Central memory CD8-positive, alpha-beta T cell (primary cell): ENCODE results near the gene MAP3K13.
"Not testable (repeated sequence)": the region's sequence is repeated elsewhere in the genome, so short reads cannot be mapped to it uniquely, and the experiment has no call there.

ENCODE experiments used
- ATAC-seq: fragments of 150-1000 bp; cut with Tn5 transposase; replicated peaks from 2 replicates; pipeline ENCODE4 v1.10.0; 2022; ENCODE audit warnings: mild to moderate bottlenecking, moderate FRiP score, moderate number of reproducible peaks; ENCODE audit not compliant: poor library complexity, severe bottlenecking; ENCODE audit errors: extremely low read depth
- DNase-seq, 2 donors: peaks; one replicate each; pipeline ENCODE4 v3.0.0; 2021; ENCODE audit warnings: low spot score in 2 of 2
- H3K27ac Mint-ChIP-seq: one replicate; pipeline ENCODE4 v1.8.0; 2022; ENCODE audit warnings: low read depth, mild to moderate bottlenecking, moderate library complexity, mixed read lengths
- H3K27me3 Mint-ChIP-seq: one replicate; pipeline ENCODE4 v1.8.0; 2022; ENCODE audit warnings: mixed read lengths
- H3K36me3 Mint-ChIP-seq: one replicate; pipeline ENCODE4 v1.8.0; 2022; ENCODE audit warnings: mild to moderate bottlenecking, moderate library complexity, mixed read lengths; ENCODE audit not compliant: insufficient read depth
- H3K4me1 Mint-ChIP-seq: one replicate; pipeline ENCODE4 v1.8.0; 2022; ENCODE audit warnings: mixed read lengths
- H3K4me3 Mint-ChIP-seq: one replicate; pipeline ENCODE4 v1.8.0; 2022; ENCODE audit warnings: mild to moderate bottlenecking, moderate library complexity, mixed read lengths
- H3K9me3 Mint-ChIP-seq: one replicate; pipeline ENCODE4 v1.8.0; 2022; ENCODE audit warnings: mixed read lengths

MAP3K13 gene

DNA sequence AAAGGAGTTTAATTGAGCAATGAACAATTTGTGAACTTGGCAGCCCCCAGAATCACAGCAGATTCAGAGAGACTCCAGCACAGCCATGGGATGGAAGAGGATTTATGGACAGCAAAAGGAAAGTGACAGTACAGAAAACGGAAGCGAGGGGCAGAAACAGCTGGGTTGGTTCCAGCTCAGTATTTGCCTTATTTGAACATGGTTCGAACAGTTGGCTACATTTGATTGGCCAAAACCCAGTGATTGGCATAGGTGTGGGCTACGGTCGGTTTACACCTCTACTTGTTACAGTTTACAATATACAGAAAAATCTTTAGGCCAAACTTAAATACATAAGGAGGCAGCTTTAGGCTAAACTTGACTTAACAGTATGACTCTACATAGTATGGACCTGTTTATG is 9.7 kb upstream of the MAP3K13 start:
- Mint-ChIP-seq H3K4me1 (no peaks in the 10 kb centered on the region), H3K36me3 (no peaks in the 10 kb centered on the region), H3K4me3 (no peak overlapping the region), H3K9me3 (no peaks in the 10 kb centered on the region), H3K27ac (no peak overlapping the region), H3K27me3 (peaks cover 25% of the 10 kb centered on the region)
- DNase-seq: no peak
- ATAC-seq: no peak

DNA sequence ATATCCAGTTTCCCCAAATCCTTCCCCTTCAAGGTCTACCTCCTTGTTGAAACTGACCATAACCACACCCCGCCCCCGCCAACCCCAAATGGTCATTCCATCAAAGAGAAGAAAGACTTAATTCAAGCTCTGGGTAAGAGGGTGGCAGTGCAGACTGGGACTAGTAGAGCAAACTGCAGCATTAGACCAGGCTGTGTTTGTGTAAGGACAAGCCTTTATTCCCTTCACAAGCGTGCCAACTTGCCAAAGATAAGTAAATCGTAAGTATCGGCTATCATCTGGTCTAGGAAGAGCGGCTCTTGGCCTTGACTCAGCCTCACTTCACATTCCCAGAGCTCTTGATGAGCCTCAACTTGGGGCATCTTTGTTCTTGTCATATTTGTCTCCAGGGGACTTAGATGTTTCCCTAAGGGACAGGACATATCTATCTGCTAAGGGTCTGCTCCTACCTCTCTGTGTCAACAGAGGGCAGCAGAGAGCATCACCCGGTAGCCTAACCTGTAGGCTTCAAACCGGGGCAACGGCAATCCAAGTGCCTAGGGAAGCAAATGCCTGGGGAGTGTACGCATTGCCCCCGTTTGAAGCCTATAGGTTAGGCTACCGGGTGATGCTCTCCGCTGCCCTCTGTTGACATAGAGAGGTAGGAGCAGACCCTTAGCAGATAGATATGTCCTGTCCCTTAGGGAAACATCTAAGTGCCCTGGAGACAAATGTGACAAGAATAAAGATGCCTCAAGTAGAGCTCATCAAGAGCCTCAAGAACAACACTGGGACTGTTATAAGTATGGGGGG is 8.9 kb upstream of the MAP3K13 start:
- no peak overlapping the region for H3K4me3 Mint-ChIP-seq
- H3K9me3 Mint-ChIP-seq: no peaks in the 10 kb centered on the region
- H3K36me3 Mint-ChIP-seq: no peaks in the 10 kb centered on the region
- peaks cover 31% of the 10 kb centered on the region for H3K27me3 Mint-ChIP-seq
- no peak overlapping the region for H3K27ac Mint-ChIP-seq
- no peaks in the 10 kb centered on the region for H3K4me1 Mint-ChIP-seq
- peak; percentile 93 for ATAC-seq
- DNase-seq: peak; percentile 30 to 52

DNA sequence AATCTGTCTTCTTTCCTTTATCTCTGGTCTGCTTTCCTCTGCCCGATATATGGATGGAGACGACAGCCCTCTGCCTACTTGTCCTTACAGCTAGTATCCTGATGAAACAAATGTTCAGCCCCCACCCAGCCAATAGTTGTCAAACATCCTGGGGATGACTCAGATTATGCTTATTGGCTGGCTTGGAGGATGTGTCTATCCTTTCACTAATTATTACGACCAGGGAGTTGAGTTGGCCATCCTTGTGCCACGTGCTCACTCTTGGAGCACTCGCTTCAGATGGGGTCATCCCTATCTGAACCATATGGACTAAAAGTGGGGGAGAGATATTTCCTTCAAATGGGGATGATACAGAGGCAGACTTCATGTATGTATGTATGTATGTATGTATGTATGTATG is 6.4 kb upstream of the MAP3K13 start:
- H3K9me3 Mint-ChIP-seq: no peaks in the 10 kb centered on the region
- ATAC-seq (no peak), DNase-seq (no peak)
- H3K27me3 Mint-ChIP-seq: peaks cover 25% of the 10 kb centered on the region
- H3K36me3 Mint-ChIP-seq: peaks cover 2% of the 10 kb centered on the region
- H3K4me3 Mint-ChIP-seq: no peak overlapping the region
- H3K27ac Mint-ChIP-seq: no peak overlapping the region
- no peaks in the 10 kb centered on the region for H3K4me1 Mint-ChIP-seq

- ATAC-seq (no peak), DNase-seq (no peak)
- Mint-ChIP-seq H3K36me3 (peaks cover 4% of the 10 kb centered on the region), H3K4me3 (no peak overlapping the region), H3K9me3 (no peaks in the 10 kb centered on the region), H3K4me1 (peaks cover 15% of the 10 kb centered on the region), H3K27ac (no peak overlapping the region), H3K27me3 (peaks cover 62% of the 10 kb centered on the region)
These were observed 1.0 kb upstream of the MAP3K13 start for GRCh38 chr3:185361920-185362319.

GRCh38 chr3:185363662-185364203 is 797 bp downstream of the MAP3K13 start:
- Mint-ChIP-seq H3K27me3 (peaks cover 69% of the 10 kb centered on the region), H3K27ac (peak overlapping the region; percentile 35), H3K4me3 (peak overlapping the region; percentile 65), H3K4me1 (peaks cover 15% of the 10 kb centered on the region), H3K9me3 (no peaks in the 10 kb centered on the region), H3K36me3 (peaks cover 4% of the 10 kb centered on the region)
- no peak for DNase-seq
- peak; percentile 35 for ATAC-seq

DNA sequence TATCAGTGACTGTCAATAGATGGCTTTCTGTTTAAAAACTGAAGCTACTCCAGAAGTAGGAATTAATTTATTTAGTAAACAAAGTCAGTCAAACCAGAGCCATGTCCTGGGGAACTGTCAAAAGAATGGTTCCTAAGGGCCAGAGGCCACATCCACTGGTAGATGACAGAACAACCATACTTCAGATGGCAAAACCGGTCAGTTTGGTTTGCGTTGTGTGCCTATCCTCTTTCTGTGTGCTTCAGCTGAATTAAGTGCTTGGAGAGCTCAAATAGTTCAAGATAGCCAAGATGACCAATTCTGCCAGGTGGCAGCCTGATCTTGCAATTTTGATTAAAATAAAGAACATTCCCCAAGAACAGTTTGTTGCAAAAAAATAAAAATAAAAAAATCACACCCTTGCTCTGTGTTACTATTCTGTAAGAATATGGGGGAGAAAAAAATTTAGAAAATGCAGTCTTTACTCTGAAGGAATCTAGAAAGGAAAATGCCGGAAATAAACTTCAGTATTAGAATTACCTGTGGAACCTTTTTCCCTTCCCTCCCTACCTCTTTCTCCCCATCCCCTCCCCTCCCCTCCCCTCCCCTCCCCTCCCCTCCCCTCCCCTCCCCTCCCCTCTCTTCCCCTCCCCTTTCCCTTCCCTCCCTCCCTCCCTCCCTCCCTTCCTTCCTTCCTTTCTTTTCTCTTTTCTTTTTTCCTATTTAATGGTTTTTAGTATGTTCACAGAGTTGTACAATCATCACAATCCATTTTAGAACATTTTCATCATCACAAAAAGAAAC is 2.5 kb downstream of the MAP3K13 start:
- no peaks in the 10 kb centered on the region for H3K9me3 Mint-ChIP-seq
- H3K27me3 Mint-ChIP-seq: peaks cover 70% of the 10 kb centered on the region
- DNase-seq (no peak), ATAC-seq (no peak)
- peaks cover 2% of the 10 kb centered on the region for H3K36me3 Mint-ChIP-seq
- H3K4me1 Mint-ChIP-seq: peaks cover 15% of the 10 kb centered on the region
- no peak overlapping the region for H3K27ac Mint-ChIP-seq
- H3K4me3 Mint-ChIP-seq: no peak overlapping the region

- Mint-ChIP-seq H3K27ac (no peak overlapping the region), H3K36me3 (peaks cover 2% of the 10 kb centered on the region), H3K9me3 (no peaks in the 10 kb centered on the region), H3K27me3 (peaks cover 70% of the 10 kb centered on the region), H3K4me3 (no peak overlapping the region), H3K4me1 (peaks cover 15% of the 10 kb centered on the region)
- ATAC-seq: no peak
- DNase-seq: no peak
These were observed 3.1 kb downstream of the MAP3K13 start for GRCh38 chr3:185366074-185366335.

DNA sequence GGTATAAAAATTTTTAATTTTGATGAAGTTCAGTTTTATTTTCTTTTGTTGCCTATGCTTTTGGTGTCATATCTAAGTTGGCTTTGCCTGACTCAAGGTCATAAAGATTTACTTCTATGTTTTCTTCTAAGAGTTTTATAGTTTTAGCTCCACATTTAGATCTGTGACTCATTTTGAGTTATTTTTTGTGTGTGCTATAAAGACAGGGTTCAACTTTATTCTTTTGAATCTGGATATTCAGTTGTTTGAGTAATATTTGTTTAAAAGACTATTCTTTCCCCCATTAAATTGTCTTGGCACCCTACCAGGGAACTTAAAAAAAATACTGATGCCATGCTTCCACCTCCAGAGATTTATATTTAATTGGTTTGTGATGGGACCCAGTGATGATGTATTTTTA is 4.0 kb downstream of the MAP3K13 start:
- DNase-seq (no peak), ATAC-seq (no peak)
- Mint-ChIP-seq H3K36me3 (peaks cover 2% of the 10 kb centered on the region), H3K4me3 (no peak overlapping the region), H3K4me1 (peaks cover 15% of the 10 kb centered on the region), H3K9me3 (no peaks in the 10 kb centered on the region), H3K27ac (no peak overlapping the region), H3K27me3 (peaks cover 64% of the 10 kb centered on the region)

- H3K4me3 Mint-ChIP-seq, H3K27ac Mint-ChIP-seq, ATAC-seq, H3K36me3 Mint-ChIP-seq, DNase-seq, H3K4me1 Mint-ChIP-seq, H3K9me3 Mint-ChIP-seq: not testable (repeated sequence)
- peaks cover 37% of the 10 kb centered on the region for H3K27me3 Mint-ChIP-seq
These were observed 7.4 kb downstream of the MAP3K13 start for GRCh38 chr3:185370349-185370748.

DNA sequence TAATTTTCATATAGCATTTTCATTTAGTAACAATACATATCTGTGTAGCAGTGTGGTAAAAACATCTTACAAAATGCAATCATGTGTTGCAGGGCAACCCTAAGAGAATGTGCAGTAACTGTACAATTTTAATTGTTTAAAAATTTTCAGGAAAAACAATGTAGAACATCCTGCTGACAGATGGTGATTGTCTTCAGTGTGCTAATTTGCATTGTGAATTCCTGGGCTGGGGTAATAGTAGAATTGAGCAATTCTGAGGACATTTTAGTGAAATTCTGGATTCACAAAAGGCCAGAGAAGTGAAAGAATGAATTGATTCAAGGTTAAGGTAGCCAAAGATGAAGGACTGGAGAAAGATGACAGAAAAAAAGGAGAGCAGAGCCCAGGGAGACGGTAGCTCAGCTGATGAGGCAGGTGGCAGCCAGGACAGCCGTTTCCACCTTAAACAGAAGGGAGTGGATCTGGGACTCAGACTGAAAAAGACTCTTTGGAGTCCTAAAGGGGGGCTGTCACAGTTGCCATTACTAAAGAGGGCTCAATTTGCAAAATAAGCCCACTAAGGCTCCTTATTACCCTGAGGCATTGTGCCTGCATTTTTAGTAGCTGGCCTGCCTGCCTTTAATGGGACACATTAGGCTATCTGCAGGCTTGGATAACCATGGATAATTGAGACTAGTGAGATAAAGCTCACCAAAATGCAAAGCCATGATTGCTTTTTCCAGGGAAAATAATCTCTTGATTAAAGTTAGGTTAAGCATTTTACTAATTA is 8.6 kb downstream of the MAP3K13 start:
- DNase-seq (no peak), ATAC-seq (no peak)
- peaks cover 26% of the 10 kb centered on the region for H3K27me3 Mint-ChIP-seq
- no peaks in the 10 kb centered on the region for H3K4me1 Mint-ChIP-seq
- no peaks in the 10 kb centered on the region for H3K36me3 Mint-ChIP-seq
- no peaks in the 10 kb centered on the region for H3K9me3 Mint-ChIP-seq
- H3K27ac Mint-ChIP-seq: no peak overlapping the region
- H3K4me3 Mint-ChIP-seq: no peak overlapping the region

DNA sequence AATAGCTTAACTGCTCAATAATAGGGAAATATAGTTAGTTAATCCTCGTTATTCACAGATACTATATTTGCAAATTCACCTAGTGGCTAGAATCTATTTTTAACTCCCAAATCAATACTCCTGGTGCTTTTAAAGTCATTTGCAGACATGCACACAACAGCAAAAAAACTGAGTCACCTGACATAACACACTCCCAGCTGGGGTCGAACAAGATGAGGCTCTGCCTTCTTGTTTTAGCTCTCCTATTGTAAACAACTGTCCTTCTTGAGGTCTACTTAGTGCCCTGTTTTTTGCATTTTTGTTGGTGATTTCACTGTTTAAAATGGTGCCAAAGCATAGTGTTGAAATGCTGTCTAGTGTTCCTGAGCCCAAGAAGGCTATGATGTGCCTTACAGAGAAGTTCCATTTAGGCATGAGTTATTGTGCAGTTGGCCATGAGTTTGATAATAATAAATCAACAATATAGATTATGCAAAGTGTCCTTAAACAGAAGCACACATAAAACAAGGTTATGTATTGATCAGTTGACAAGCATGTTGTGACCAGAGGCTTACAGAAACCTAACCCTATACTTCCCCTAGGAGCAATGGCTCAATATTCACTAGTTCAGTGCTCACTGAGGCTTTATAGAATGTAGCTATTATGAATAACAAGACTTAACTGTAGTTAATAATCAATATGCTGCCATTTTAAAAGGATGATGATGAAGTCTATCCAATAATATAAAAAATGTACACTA is 18.6 kb downstream of the MAP3K13 start:
- Mint-ChIP-seq H3K9me3 (no peaks in the 10 kb centered on the region), H3K27ac (no peak overlapping the region), H3K4me1 (no peaks in the 10 kb centered on the region), H3K27me3 (peaks cover 26% of the 10 kb centered on the region), H3K36me3 (no peaks in the 10 kb centered on the region), H3K4me3 (no peak overlapping the region)
- DNase-seq (no peak), ATAC-seq (no peak)

DNA sequence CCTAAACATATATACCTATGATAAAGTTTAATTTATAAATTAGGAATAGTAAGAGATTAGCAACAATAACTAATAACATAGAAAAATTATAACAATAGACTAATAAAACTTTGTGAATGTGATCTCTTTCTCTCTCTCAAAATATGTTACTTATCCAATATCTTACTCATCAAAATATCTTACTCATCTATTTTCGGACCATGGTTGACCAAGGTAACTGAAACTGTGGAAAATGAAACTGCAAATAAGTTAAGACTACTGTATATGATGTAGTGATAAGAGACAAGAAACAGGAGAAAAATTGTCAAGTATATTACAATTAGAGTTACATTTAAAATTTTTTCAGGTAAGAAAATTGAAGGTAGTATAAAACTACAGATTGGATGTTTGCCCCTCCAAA is 19.2 kb downstream of the MAP3K13 start:
- Mint-ChIP-seq H3K4me3 (no peak overlapping the region), H3K27me3 (peaks cover 33% of the 10 kb centered on the region), H3K36me3 (no peaks in the 10 kb centered on the region), H3K27ac (no peak overlapping the region), H3K4me1 (no peaks in the 10 kb centered on the region), H3K9me3 (no peaks in the 10 kb centered on the region)
- DNase-seq (no peak), ATAC-seq (no peak)
